Cardiac septum (tissue), 1 donor: ENCODE measurements around the gene U2AF1L4. TPM values are rescaled to one million over a fixed set of nuclear protein-coding genes. Genes with fewer than 3 reads are reported as not detected.

Source experiments
- DNase-seq: peaks from one replicate; pipeline ENCODE4 v3.0.0-alpha.2; 2020; ENCODE audit warnings: low spot score
- intact Hi-C: fragments of 100-400 bp; cut with DNase I; formaldehyde crosslinking; loops from one replicate; pipeline ENCODE4 v1.14.0; 2022
- total RNA-seq: library from RNA; stranded (reverse); fragmentation: NEBNext Ultra II Directional; extraction: Animal tissue kit (Norgen Biotek cat#: 25700); gene quantifications from one replicate; pipeline ENCODE4 v1.2.1, GENCODE V29; 2021
- donor health status: DM: no; HTN: no; CAD: no.

Gene U2AF1L4
- total RNA-seq, 1 donor from 2014 or later: 24.9 TPM

DNA sequence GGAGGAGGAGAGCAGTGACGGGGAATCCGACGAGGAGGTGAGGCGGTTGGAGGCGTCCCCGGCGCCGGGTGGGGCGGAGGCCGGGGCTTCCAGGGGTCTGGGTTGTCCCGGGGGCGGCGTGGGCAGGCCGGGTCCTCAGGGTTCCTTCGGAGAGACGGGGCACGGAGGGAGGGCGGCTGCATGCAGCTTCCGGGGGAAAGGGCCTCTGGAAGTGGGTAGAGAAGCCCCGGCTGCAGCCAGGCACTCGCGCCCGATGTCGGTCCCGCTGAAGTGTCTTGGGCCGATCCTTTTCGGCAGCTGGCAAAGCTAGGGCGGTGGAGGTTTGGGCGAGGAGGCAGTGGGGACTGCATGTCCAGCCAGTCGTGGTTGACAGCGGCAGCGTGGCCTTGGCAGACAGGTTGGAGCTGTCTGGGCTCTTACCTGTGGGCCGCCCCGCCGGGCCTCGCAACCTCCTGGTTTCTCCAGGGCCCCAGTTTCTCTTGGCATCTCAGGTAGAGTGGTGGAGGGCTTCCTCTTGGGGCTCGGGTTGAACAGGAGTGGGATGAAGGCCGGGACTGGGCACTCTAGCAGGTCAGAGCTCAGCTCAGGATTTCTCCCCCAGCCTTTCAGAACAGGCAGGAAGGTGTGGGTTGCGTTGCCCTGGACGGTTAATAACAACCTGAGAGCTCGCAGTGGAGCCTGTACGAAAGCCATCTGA, 26.7 kb downstream of the U2AF1L4 start:
- DNase-seq: no peak
- intact Hi-C loops: loop anchor here (5.0 to 10.0 kb wide), 2 partner anchors 106 to 171 kb away; partner anchors contain the start of gene TMEM147

DNA sequence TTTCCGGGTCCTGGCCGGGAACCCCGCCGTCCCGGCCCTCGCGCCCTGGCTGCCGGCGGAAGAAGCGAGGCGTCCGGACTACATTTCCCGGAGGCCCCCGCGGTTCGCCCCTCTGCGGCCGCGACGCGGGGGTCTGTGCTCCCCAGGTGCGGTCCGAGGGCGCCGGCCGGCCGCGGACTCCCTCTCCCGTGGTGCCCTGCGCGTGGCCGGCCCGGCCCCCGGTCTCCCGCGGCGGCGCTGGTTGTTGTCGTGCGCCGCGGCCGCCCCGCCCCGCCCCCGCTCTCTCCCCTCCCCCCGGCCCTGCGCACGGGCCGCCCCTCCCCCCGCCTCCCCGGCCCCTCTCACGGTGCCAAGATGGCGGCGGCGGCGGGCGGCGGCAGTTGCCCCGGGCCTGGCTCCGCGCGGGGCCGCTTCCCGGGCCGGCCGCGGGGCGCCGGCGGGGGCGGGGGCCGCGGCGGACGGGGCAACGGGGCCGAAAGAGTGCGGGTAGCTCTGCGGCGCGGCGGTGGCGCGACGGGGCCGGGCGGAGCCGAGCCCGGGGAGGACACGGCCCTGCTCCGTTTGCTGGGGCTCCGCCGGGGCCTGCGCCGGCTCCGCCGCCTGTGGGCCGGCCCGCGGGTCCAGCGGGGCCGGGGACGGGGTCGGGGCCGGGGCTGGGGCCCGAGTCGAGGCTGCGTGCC, 27.4 kb downstream of the U2AF1L4 start, which contains the start of gene KMT2B:
Gene KMT2B, plus strand, starts transcription at position 339 of the 680 bp plus-strand sequence. Its CDS starts 16 bp downstream, at position 355.
- DNase-seq: no peak
- intact Hi-C loops: loop anchor here (1.0 to 10.0 kb wide), 4 partner anchors 23 to 213 kb away; partner anchors contain the start of gene TMEM147

- intact Hi-C loops: loop anchor here (1.0 to 10.0 kb wide), 5 partner anchors 24 to 214 kb away; partner anchors contain the start of gene TMEM147
- DNase-seq: peak; percentile 97
Observed at GRCh38 chr19:35716801-35717664, 28.2 kb downstream of the U2AF1L4 start.

DNA sequence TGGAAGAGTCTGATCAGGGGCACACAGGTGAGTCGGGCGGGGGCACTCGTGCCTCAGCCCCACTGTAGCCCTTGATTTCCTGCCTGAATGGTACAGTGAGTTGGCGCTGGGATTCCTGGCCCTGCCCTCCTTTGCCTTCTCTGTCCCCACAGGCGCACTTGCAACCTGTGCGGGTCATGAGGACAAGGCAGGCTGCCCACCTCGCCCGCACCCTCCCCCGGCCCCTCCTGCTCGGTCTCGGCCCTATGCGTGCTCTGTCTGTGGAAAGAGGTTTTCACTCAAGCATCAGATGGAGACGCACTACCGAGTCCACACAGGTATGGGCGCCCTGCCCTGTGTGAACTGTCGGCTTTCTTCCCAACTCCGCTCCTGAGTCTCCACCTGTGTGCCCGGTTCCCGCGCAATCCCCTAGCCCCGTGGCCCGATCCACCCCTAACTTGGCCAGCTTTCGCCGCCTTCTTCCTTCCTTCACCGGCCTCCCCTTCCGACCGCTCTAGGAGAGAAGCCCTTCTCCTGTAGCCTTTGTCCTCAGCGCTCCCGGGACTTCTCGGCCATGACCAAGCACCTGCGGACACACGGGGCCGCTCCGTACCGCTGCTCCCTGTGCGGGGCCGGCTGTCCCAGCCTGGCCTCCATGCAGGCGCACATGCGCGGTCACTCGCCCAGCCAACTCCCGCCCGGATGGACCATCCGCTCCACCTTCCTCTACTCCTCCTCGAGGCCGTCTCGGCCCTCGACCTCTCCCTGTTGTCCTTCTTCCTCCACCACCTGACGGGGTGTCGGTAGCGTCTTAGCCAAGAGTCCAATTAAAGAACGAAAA, 29.0 kb downstream of the U2AF1L4 start:
- intact Hi-C loops: loop anchor here (1.0 to 10.0 kb wide), 4 partner anchors 23 to 169 kb away; partner anchors contain the start of gene TMEM147
- DNase-seq: peak; percentile 87

- intact Hi-C loops: loop anchor here (5.0 to 10.0 kb wide), 2 partner anchors 109 to 168 kb away; partner anchors contain the start of gene TMEM147
- no peak for DNase-seq
Observed at GRCh38 chr19:35715355-35715809, 29.8 kb downstream of the U2AF1L4 start.

- intact Hi-C loops: loop anchor here (5.0 to 10.0 kb wide), 2 partner anchors 110 to 167 kb away; partner anchors contain the start of gene TMEM147
- DNase-seq: no peak
Observed at GRCh38 chr19:35714601-35715354, 30.4 kb downstream of the U2AF1L4 start.

DNA sequence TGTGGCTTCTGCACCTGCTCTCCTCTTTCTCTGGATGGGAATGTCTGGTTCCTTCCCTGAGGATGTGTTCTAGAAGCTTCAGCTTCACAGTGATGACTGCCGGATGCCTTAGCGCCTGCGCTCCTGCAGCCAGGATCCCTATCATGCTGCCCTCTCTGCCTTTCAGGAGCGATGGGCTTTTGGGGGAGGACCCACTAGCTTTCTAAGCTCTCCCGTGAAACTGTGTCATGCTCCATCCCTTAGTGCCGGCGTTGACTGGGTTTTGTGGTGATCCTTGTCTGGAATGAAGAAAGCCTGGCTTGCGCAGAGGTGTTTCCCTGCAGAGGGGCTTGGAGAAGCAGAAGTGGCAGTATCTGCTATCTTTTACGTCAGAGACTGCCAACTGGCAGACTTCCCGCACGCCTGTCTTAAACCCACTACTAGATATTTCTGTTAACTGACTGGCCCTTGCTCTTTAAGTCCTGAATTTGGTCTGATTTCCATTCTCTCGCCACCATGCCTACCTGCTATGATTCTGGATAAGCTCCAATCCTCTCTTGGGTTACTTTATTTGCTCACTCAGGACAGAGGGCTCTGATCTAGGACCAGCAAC, 31.2 kb downstream of the U2AF1L4 start:
- DNase-seq: no peak
- intact Hi-C loops: loop anchor here (10.0 kb wide), 1 partner anchor 111 kb away; no protein-coding TSS in a partner anchor

DNA sequence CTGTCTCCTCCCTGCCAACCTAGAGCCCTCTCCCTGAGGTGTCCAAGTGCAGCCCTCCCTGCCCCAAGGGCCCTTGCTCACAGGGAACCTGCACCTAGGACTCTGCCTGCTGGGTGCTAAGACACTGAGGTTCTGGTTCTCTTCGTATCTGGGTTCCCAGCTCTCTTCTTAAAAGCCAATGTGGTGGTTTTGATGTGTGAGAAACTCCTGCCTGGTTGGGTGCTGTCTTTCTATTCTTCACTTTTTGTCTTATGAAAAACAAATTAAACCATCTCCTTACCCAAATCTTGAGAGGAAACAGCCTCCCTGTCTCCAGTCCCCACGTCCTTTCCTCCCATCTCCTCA, 31.7 kb downstream of the U2AF1L4 start:
- no peak for DNase-seq
- intact Hi-C loops: loop anchor here (10.0 kb wide), 1 partner anchor 111 kb away; no protein-coding TSS in a partner anchor

DNA sequence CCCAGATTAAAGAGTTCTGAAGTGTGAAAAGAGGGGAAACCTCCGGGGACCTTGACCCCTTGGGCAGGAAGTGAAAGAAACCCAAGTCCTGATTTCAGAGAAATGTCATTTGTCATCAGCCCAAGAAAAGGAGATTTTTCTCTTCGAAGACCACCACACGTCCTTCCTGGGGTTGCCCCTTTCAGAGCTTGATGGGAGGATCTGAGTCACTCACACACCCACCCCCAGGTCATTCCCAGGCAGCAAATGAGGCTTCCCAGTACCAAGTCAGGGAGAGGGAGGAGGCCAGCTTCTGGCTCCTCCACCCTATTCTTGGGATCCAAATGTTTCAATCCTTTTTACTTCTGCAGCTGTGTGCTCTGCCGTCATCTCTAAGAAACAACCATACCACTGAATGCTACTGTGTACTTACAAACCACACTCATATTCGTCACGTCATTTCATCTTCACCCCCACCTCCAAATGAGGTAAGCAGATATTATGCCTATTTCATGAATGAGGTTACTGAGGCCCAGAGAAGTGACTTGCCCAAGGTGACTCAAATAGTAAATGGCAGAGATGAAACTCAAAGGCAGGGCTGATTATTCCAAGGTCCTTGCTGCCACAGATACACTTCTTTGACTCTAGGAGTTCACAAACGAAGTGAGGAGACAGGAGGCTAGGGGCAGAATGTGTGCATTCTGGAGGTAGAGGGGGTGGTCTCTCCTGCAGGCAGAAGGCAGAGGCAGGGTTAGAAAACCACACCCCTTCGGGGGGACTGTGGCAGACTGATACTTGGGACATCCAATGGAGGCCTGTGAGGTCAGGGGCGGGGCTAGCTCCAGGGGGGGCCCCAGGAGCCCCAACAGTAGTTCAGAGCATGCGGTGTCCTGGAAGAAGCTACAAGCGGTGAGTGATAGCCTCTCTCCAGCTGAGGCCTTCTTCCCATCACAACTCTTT, 32.4 kb downstream of the U2AF1L4 start:
- no peak for DNase-seq
- intact Hi-C loops: loop anchor here (10.0 kb wide), 1 partner anchor 112 kb away; no protein-coding TSS in a partner anchor

GRCh38 chr19:35710784-35711723, 34.2 kb downstream of the U2AF1L4 start:
- DNase-seq: no peak
- intact Hi-C loops: loop anchor here (10.0 kb wide), 1 partner anchor 114 kb away; no protein-coding TSS in a partner anchor

- intact Hi-C loops: no loop called here
- DNase-seq: no peak
Observed at GRCh38 chr19:35708391-35708790, 36.8 kb downstream of the U2AF1L4 start.

DNA sequence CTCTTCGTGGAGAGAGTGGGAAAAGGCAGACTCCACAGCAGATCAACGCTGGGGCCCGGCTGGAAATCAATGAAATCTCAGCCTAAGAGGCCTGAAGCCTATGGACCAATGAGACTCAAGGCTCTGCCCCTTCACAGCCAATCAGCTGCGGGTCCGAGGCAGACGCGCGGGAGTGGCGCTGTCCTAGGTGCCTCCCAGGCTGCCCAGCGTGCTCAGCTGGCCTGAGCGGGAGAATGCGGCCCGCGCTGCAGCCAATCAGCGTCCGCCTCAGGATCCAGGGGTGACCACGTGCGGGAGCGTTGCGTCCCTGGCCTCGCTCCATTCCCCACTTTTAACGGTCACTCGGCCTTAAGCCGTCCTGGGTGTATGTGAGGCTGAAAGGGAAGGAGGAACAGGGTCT, 41.0 kb downstream of the U2AF1L4 start, which contains the start of gene ZBTB32:
Gene ZBTB32, plus strand, starts transcription at position 341 of the 400 bp plus-strand sequence. CDS start 10,069 bp downstream, outside the sequence.
- DNase-seq: no peak
- intact Hi-C loops: no loop called here

- intact Hi-C loops: no loop called here
- DNase-seq: no peak
Observed at GRCh38 chr19:35703343-35703742, 41.9 kb downstream of the U2AF1L4 start.

DNA sequence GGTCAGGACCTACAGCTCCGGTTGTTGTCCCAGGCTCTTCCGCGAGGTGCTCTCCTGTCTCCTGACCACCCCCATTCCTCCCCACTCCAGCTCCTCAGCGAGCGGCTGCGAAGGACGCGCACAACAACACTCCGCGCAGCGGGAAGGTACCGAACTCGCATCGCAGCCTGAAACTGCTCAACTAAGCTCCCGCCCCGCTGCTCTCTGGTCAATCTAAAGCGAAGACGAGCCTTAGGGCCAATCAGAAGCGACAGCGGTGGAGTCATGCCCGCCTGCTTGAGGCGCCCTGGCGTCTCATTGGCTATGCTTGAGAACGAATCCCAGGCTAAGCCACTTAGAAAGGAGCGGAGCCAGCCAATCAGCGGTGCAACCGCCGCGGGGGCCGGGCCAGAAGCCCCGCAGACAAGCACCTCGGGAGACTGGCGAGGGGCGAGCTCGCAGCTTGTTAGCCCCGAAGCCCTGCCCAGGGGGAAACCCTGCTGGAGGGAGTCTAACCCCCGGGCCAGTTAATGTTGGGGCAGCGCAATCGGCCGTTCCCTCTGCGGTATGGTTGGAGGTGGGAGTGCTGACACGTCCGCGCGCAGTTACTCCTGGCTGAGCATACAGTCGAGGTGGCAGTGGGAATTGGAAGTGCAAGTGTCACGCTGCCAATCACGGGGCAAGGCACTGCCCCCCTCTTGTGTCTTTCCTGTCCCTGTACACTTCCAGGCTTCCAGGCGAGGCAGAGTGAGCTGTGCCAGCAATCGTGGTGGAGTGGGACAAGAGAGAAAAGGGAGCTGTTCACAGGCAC, 42.8 kb downstream of the U2AF1L4 start:
- peak; percentile 97 for DNase-seq
- intact Hi-C loops: no loop called here
